DMS153 treated with DMSO at 0.1 percent for 48 hours (cell line): ENCODE data around the gene AASS.

Source experiments
- DNase-seq: peaks from one replicate; lab custom pipeline; 2025; ENCODE audit not compliant: unreplicated experiment; lab: John Stamatoyannopoulos, UW

The AASS gene

DNA sequence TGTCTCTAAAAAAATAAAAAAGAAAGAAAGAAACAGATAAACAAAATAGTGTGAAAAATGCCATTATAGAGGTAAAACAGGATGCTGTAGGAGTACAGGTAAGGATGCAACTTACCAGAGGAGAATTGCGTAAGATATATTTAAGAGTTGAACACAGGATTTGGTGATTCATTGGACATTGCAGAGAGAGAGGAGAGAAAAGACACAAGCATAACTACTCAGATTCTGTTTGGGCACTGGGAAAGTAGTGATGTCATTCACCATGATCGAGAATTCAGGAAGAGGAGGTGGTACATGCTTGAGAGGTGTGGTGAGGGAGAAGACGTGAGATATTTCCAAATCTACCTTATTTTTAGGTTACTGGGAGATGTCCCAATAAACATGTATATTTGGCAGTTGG, 97.6 kb downstream of the AASS start:
- DNase-seq, result no peak

DNA sequence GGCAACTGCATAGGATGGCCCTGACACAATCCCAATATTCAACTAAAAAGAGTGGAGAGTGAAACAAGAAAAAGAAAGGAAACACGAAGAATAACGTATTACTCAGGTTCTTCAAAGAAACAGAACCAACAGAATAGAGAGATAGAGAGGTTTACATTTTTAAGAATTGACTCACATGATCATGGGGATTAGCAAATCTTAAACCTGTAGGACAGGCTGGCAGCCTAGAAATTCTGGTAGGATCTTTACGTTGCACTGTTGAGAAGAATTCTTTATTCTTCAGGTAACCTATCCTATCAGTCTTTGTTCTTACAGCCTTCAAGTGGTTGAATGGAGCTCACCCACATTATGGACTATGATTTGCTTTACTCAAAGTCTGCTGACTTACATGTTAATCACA, 103.9 kb downstream of the AASS start:
- no peak for DNase-seq

DNA sequence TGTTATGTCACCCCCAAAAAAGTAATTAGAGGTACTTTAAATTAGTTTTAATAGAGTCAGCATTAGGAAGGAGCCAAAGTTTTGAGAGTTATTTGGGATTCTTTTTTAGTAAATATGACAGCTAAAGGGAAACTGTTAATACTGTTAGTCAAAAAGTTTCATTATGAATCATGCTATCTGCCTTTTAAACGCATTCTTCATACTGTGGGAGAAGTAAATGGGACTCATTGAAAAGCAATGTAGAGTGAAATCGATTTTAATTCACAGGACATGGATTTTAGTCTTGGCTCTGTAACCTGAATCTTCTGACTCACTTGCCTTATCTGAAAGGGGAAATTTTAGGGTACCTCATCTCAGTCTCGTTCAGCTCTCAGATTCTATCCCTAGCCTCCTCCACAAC, 105.1 kb downstream of the AASS start:
- DNase-seq, result no peak

DNA sequence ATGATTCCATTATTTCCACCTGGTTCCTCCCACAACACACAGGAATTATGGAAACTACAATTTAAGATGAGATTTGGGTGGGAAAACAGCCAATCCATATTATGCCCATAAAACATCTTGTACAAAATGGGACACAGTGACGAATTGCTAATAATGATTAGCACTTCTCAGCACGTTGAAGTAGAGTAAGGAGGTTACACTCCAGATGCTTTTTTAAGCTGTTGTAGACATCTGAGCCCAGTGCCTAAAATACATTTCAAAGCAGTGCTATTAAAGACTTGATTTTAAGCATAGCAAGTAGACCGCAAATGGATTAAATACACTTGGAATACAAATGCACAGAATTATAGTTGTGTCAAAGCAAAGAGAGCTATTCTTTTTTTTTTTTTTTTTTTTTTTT, 105.9 kb downstream of the AASS start:
- no peak for DNase-seq

DNA sequence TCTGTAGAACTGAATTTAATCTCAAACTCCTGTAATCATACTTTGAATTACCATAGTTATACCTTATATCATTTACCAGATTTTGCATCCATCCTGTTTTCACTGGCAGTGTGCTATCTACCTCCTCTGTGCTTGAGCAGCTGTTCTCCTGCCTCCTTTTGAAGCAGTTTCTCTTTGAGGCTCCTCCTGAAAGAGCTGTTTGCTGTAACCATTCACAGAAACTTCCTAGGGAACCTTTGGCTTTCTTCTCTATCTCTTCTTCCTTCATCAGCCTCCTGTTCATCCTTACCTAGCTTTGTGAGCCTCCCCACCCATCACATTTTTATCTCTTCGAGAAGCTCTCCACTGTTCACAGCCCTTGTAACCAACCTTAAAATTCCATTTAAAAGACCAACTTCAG, 108.2 kb downstream of the AASS start:
- no peak for DNase-seq

DNA sequence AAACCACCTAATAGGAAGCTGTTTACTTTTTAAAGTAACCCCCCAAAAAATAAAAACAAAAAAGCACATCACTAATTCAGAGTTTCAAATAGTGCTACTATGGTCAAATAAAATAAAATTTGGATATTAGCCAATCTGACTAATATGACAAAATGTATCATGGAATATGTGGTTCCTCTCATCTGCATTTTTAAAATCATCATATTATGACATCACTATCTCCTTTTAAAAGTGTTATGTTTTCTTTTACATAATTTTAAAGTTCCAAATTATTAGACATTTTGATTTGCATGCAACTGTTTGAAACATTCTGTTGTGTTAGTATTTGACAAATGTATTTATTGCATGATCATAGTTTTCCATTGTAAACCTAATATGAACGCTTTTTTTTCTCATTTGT, 110.4 kb downstream of the AASS start:
- no peak for DNase-seq

DNA sequence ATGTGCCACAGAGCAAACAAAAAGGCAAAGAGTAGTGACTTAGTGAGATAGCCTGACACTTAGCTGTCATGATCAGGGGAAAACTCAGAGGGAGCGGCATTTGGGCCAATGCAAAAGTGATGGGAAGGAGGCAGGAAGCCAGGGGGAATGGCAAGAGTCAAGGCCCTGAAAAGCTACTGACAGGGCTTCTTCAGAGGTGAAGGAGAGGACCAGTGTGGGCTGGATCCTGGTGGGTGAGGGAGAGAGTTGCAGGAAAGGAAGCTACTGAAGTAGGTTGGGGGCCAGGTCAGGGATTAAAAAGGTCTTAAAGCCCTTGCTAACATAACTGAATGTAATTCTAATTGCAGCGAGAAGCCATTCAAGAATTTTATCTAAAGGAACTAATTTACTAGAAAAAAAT, 117.0 kb downstream of the AASS start:
- no peak for DNase-seq
